NCI-H510A (cell line): Measurements from ENCODE around the gene SH2D6.
"Not testable (repeated sequence)": the region's sequence is repeated elsewhere in the genome, so short reads cannot be mapped to it uniquely, and the experiment has no call there.

Experiments used
- DNase-seq: peaks from one replicate; lab custom pipeline; 2025; lab: John Stamatoyannopoulos, UW

The SH2D6 gene

GRCh38 chr2:85398426-85399182, 19.9 kb upstream of the SH2D6 start:
- no peak for DNase-seq

DNA sequence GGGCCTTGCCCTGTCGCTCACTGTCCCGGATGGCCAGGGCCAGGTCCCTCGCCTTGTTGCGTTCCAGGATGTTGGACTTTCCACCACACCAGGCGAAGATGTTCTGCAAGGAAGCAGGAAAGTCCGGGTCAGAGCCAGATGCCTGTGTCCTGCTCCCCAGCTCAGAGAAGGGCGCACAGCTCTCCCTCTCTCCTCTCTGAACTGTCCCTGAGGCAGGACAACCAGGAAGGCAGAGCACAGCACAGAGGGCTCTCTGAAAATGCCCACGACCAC, 19.4 kb upstream of the SH2D6 start:
- no peak for DNase-seq

GRCh38 chr2:85400023-85400422, 18.5 kb upstream of the SH2D6 start:
- no peak for DNase-seq

- no peak for DNase-seq
These were observed 17.7 kb upstream of the SH2D6 start for GRCh38 chr2:85400541-85401463.

- DNase-seq, result no peak
These were observed 17.1 kb upstream of the SH2D6 start for GRCh38 chr2:85401464-85401805.

GRCh38 chr2:85401844-85402243, 16.7 kb upstream of the SH2D6 start:
- no peak for DNase-seq

GRCh38 chr2:85405201-85406059, 13.1 kb upstream of the SH2D6 start:
- no peak for DNase-seq

DNA sequence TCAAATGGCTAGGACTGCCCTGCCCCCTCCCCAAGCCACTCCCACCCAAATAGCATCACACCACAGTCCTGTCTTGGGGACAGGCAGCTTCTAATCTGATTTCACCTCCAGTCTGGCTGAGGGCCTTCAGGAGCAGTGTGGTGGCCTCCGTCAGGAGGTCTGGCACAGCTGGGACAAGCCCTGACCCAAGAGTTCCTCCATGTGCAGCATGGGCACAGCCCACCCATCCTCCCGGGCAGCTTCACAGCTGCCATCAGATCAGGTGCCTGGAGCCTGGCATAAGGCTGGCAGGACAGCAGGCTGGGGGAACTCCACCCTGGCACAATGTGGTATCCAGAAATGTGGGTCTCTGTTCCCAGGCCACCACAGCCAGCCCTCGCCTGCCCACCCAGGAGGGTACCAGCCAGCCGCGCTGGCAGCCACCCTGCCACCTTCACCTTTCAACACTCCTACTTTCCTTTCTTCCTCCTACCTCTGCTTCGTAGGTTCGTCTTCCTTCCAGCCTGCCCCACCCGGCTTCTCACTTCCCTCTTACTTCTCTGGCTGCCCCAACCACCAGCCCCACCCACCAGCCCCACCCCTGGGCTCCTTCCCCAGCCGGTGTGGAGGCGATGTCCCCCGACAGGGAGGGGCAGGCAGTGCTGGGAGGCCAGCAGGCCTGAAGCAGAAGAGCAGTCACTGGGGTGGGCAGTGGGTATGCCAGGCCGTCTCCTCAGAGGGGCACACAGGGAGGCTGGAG, 8.5 kb upstream of the SH2D6 start, which contains the start of gene CAPG:
TSS of gene CAPG (minus strand) at position 522 of the 739 bp plus-strand sequence. CDS start 8,221 bp downstream, outside the sequence.
- no peak for DNase-seq

DNA sequence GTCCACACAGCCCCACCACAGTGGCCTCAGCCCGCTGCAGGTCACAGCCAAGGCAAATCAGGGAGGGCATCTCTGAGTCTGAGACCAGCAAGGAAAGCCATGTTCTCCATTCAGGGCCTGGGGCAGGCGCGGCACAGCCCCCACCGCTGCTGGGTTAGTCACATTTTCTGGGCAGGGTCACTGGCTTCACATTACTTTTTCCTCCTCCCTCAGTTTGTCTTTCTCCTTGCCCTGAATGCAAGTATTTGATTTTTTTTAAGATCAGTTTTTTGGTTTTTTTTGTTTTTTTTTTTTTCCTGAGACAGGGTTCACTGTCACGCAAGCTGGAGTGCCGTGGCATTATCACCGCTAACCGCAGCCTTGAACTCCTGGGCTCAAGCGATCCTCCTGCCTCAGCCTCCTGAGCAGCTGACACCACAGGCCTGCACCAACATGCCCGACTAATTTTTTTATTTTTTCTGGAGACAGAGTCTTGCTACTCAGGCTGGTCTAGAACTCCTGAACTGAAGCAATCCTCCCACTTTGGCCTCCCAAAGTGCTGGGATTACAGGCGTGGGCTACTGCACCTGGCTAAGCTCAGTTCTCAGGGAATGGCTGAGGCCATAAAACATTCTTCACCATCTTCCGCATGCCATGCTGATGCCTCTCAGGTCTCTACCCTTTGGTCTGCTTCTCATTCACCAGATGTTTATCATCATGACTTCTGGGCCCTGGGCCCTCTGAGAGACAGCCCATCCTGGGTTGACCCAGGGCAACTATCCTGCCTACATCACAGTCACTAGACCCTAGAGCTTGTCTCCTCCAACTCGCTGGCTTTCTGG, 7.7 kb upstream of the SH2D6 start:
- no peak for DNase-seq

- no peak for DNase-seq
These were observed 7.1 kb upstream of the SH2D6 start for GRCh38 chr2:85411405-85411748.

- no peak for DNase-seq
These were observed 4.7 kb upstream of the SH2D6 start for GRCh38 chr2:85413592-85414420.

DNA sequence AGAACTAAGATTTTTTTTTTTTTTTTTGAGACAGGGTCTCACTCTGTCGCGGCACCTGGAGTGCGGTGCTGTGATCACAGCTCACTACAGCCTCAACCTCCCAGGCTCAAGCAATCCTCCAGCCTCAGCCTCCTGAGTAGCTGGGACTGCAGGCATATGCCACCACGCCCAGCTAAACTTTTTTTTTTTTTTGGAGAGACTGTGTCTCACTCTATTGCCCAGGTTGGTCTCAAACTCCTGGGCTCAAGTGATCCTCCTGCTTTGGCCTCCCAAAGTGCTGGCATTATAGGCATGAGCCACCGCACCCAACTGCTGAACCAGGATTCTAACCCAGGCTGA, 4.1 kb upstream of the SH2D6 start:
- DNase-seq, result not testable (repeated sequence)

DNA sequence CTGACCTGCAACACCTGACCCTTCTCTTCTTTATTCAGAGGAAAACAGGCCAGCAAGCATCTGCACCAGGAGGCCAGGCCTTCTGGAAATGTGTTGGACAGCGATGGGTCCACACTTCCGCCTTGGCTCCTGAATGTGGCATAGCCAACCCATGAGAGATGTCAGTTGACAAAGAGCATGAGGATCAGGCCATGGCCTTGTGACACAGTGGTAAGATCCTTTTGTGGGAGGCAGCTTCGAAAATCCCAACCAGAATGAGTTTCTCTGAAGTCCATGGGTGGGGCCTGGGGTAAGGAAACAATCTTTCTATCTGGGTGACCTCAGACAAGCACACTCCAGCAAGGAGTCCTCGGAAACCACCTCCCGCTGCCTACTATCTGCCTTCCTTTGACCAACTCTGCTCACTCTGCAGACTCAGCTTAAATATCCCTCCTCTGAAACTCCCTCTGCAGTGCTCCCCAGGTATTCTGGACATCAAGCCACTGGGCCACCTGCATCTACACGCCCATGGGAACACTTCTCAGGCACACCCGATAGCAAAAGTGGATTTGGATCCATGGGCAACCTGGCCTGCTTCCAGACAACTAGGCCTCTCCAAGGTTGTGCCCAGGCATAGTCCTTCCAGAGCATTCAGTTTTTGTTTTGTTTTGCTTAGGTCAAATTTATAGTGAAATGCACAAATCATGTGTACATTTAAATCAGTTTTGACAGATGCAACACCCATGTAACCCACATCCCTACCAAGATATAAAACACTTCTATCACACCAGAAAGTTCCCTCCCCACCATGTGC, 3.6 kb upstream of the SH2D6 start:
- no peak for DNase-seq

DNA sequence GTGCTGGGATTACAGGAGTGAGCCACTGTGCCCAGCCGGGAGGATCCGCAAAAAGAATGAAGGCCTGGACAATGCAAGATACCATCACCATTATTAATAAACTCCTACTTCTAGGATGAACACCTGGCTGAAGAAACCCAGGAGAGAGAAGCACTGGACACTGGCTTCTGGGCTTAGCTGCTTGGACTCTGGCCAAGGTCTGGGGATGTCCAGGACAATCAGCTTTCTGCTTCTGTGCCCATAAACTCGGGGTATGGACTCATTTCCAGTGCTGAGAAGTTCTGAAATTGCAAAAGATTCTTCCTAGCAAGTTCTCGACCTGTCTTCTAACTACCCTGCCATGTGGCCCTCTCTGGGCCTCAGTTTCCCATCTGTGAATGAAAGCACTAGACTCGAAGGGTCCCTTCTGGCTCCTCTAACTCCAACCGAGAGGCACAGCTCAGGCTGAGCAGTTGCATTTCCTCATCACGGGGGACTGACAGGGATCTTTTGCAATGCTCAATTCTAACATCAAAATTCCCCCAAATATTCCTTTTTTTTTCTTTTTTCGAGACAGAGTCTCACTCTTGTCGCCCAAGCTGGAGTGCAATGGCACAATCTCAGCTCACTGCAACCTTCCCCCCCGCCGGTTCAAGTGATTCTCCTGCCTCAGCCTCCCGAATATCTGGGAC, 2.4 kb upstream of the SH2D6 start:
- no peak for DNase-seq

- DNase-seq, result no peak
These were observed 628 bp downstream of the SH2D6 start for GRCh38 chr2:85419009-85419675.

DNA sequence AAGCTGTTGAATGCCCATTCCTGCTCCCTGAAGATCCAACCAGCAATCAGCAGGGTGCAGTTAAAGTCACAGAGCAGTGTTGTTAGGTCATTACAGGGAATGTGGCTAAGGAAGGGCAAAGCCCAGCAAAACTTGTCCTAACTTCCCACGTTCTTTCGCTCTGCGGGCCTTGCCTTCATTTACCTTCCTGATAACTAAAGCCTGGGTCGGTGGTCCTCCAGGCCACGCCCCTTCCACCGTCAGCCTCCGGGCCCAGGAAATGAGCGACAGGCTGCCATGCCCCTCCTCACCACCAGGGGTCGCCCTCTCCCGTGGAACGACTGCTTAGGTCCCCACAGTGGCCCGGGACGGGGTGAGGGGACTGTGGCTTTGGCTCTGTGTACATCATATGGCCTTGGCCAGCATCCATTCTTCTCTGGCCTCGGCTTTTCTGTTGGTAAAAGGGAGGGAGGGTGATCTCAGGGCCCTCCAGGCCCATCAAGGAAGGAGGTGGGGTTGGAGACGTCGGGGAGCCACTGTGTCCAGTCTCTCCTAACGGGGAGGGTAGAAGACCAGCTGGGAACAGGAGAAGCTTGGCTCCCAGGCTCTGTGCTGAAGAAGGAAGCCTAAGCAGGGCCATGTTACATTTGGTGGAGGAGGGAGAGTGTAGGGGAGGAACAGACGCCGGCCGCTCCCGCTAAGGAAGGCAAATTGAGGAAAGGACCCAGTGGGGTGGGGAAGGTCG, 2.2 kb downstream of the SH2D6 start:
- peak; percentile 55 for DNase-seq

- DNase-seq, result no peak
These were observed 3.0 kb downstream of the SH2D6 start for GRCh38 chr2:85421260-85422071.
